ENCODE data around the gene HAUS7. TPM values are rescaled to one million over a fixed set of nuclear protein-coding genes. Genes with fewer than 3 reads are reported as not detected.

The HAUS7 gene
- total RNA-seq, 1 donor from 2014 or later, result 11.3 TPM

- no peak for DNase-seq (ENCODE audit: low read depth in 2 of 2)
Observed at GRCh38 chrX:153477364-153477857, 7.0 kb upstream of the HAUS7 start.

GRCh38 chrX:153476666-153477363, 6.4 kb upstream of the HAUS7 start:
- peak; percentile 62 to 63 for DNase-seq (ENCODE audit: low read depth in 2 of 2)

- DNase-seq (ENCODE audit: low read depth in 2 of 2), result no peak
Observed at GRCh38 chrX:153475751-153476281, 5.4 kb upstream of the HAUS7 start.

- no peak for DNase-seq (ENCODE audit: low read depth in 2 of 2)
Observed at GRCh38 chrX:153475271-153475670, 4.9 kb upstream of the HAUS7 start.

- DNase-seq (ENCODE audit: low read depth in 2 of 2), result peak; percentile 69 to 70
Observed at GRCh38 chrX:153474718-153475117, 4.3 kb upstream of the HAUS7 start.

GRCh38 chrX:153474266-153474665, 3.9 kb upstream of the HAUS7 start:
- DNase-seq (ENCODE audit: low read depth in 2 of 2), result no peak

- no peak for DNase-seq (ENCODE audit: low read depth in 2 of 2)
Observed at GRCh38 chrX:153473126-153473525, 2.8 kb upstream of the HAUS7 start.

- DNase-seq (ENCODE audit: low read depth in 2 of 2), result no peak
Observed at GRCh38 chrX:153471663-153472280, 1.4 kb upstream of the HAUS7 start.

- DNase-seq (ENCODE audit: low read depth in 2 of 2), result peak; percentile 39 to 47
Observed at GRCh38 chrX:153469811-153470410, 465 bp downstream of the HAUS7 start.

GRCh38 chrX:153468008-153468580, 2.3 kb downstream of the HAUS7 start:
- DNase-seq (ENCODE audit: low read depth in 2 of 2), result no peak

GRCh38 chrX:153465691-153466380, 4.5 kb downstream of the HAUS7 start:
- DNase-seq (ENCODE audit: low read depth in 2 of 2), result no peak

GRCh38 chrX:153464116-153464515, 6.3 kb downstream of the HAUS7 start:
- DNase-seq (ENCODE audit: low read depth in 2 of 2), result no peak

GRCh38 chrX:153463556-153463955, 6.8 kb downstream of the HAUS7 start:
- no peak for DNase-seq (ENCODE audit: low read depth in 2 of 2)

- no peak for DNase-seq (ENCODE audit: low read depth in 2 of 2)
Observed at GRCh38 chrX:153463031-153463430, 7.3 kb downstream of the HAUS7 start.

GRCh38 chrX:153462291-153462690, 8.1 kb downstream of the HAUS7 start:
- no peak for DNase-seq (ENCODE audit: low read depth in 2 of 2)

GRCh38 chrX:153460826-153461225, 9.6 kb downstream of the HAUS7 start:
- DNase-seq (ENCODE audit: low read depth in 2 of 2), result peak; percentile 47 to 63

- DNase-seq (ENCODE audit: low read depth in 2 of 2), result peak; percentile 67 to 79
Observed at GRCh38 chrX:153459986-153460385, 10.4 kb downstream of the HAUS7 start.

GRCh38 chrX:153458476-153458875, 11.9 kb downstream of the HAUS7 start:
- DNase-seq (ENCODE audit: low read depth in 2 of 2), result no peak

GRCh38 chrX:153457827-153458466, 12.4 kb downstream of the HAUS7 start:
- no peak for DNase-seq (ENCODE audit: low read depth in 2 of 2)

GRCh38 chrX:153457136-153457825, 13.1 kb downstream of the HAUS7 start:
- DNase-seq (ENCODE audit: low read depth in 2 of 2), result no peak
